PC-9 (cell line): ENCODE data around the gene ADAT1. TPM values are rescaled to one million over a fixed set of nuclear protein-coding genes. Genes with fewer than 3 reads are reported as not detected.

Source experiments
- BruUV-seq: library from RNA; stranded (reverse); fragments of 400-500 nt; replicated peaks from 2 replicates; lab custom pipeline; 2021; lab: Mats Ljungman, UMichigan
- CTCF ChIA-PET: fragments of 300-600 bp; sonication (Branson Sonifier 250); formaldehyde crosslinking; loops from one replicate; lab custom pipeline; 2022; ENCODE audit warnings: antibody characterized with exemption; lab: Charles Lee
- POLR2A ChIA-PET: fragments of 300-600 bp; sonication (Branson Sonifier 250); formaldehyde crosslinking; loops from one replicate; lab custom pipeline; 2022; ENCODE audit warnings: antibody characterized with exemption; ENCODE audit not compliant: unreplicated experiment; lab: Charles Lee
- DNase-seq, 2 experiments: peaks; one replicate each; pipeline versions ENCODE4 v3.0.0 to v3.0.0-alpha.2; 2015 to 2022; ENCODE audit warnings: mixed read lengths in 1 of 2
- H2AFZ ChIP-seq: fragments of 200-600 bp; sonication (generic); 2 replicates; pipeline ENCODE4 v1.8.1; 2017; ENCODE audit warnings: antibody characterized with exemption
- H3F3A ChIP-seq: fragments of 200-600 bp; sonication (generic); 2 replicates; pipeline ENCODE4 v1.8.1; 2017; ENCODE audit warnings: antibody characterized with exemption, mild to moderate bottlenecking, low read depth; ENCODE audit not compliant: insufficient read depth
- H3K27ac ChIP-seq: fragments of 200-600 bp; sonication (generic); 2 replicates; pipeline ENCODE4 v1.6.1; 2016; ENCODE audit warnings: mixed run types
- H3K27me3 ChIP-seq: fragments of 200-600 bp; sonication (generic); 2 replicates; pipeline ENCODE4 v1.6.1; 2016; ENCODE audit warnings: low read depth, mixed run types; ENCODE audit not compliant: insufficient read depth
- H3K36me3 ChIP-seq: fragments of 200-600 bp; sonication (generic); 2 replicates; pipeline ENCODE4 v1.6.1; 2016; ENCODE audit warnings: low read depth, mixed run types
- H3K4me1 ChIP-seq: fragments of 200-600 bp; sonication (generic); replicated peaks from 2 replicates; pipeline ENCODE4 v1.6.1; 2016; ENCODE audit warnings: mixed run types; ENCODE audit not compliant: insufficient read depth
- H3K4me2 ChIP-seq: fragments of 200-600 bp; sonication (generic); 2 replicates; pipeline ENCODE4 v1.6.1; 2017; ENCODE audit warnings: mixed run types
- H3K4me3 ChIP-seq: fragments of 200-600 bp; sonication (generic); 2 replicates; pipeline ENCODE4 v1.6.1; 2016; ENCODE audit warnings: mixed run types
- H3K79me2 ChIP-seq: fragments of 200-600 bp; sonication (generic); 2 replicates; pipeline ENCODE4 v1.6.1; 2017; ENCODE audit warnings: low read depth, mixed run types
- H3K9me2 ChIP-seq: fragments of 200-600 bp; sonication (generic); 2 replicates; pipeline ENCODE4 v1.8.1; 2017; ENCODE audit warnings: mild to moderate bottlenecking; ENCODE audit not compliant: insufficient read depth
- H3K9me3 ChIP-seq: fragments of 200-600 bp; sonication (generic); 2 replicates; pipeline ENCODE4 v1.8.1; 2016; ENCODE audit warnings: low read depth; ENCODE audit not compliant: insufficient read depth
- H4K20me1 ChIP-seq: fragments of 200-600 bp; sonication (generic); 2 replicates; pipeline ENCODE4 v1.8.1; 2017; ENCODE audit not compliant: insufficient read depth
- CTCF ChIP-seq: fragments of 200-600 bp; sonication (generic); conservative IDR thresholded peaks from 2 replicates; pipeline ENCODE4 v1.6.1; 2017; ENCODE audit warnings: mixed run types, antibody characterized with exemption, mild to moderate bottlenecking, moderate library complexity
- EZH2 ChIP-seq: fragments of 200-600 bp; sonication (generic); IDR thresholded peaks from 2 replicates; pipeline ENCODE4 v1.8.0; 2017; ENCODE audit warnings: antibody characterized with exemption, low read depth
- intact Hi-C: fragments of 100-400 bp; cut with micrococcal nuclease; formaldehyde crosslinking; loops from one replicate; pipeline ENCODE4 v1.10.0; 2022; ENCODE audit not compliant: unreplicated experiment
- total RNA-seq: library from RNA; stranded (reverse); gene quantifications from 2 replicates; pipeline ENCODE4 v1.2.3, GENCODE V29; 2021

The ADAT1 gene
- total RNA-seq, 1 experiment from 2014 or later = 66.4 TPM

DNA sequence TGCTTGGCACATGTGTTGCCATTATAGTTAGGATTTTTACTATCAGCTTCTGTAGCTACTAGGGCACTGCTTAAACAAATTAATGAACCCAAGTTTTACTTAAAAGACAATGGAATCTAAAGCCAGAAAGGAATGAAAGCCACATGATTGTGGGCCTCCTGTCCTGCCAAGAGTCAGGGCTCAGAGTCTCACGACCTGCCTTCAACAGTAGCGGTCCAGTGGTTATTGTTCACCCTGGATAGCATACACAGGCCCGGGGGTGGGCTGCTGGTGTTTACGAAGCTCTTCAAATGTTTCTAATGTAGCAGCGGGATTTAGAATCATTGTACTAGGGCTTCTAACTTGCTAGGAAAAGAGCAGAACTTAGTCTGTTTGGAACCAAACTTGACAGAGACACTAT is 49.1 kb downstream of the ADAT1 start:
- no peak for DNase-seq
- Histone ChIP-seq H3K36me3 (peaks cover 38% of the 10 kb centered on the region), H3K9me3 (no peaks in the 10 kb centered on the region), H3K4me3 (no peak overlapping the region), H3K27me3 (no peaks in the 10 kb centered on the region), H3K4me2 (no peak overlapping the region), H3K79me2 (0 out of 2 replicates have a peak, but pooled peaks cover 6% of the 10 kb centered on the region), H3F3A (peaks cover 5% of the 10 kb centered on the region; the same call in 1 of the 2 replicates), H3K27ac (no peak overlapping the region), H3K9me2 (no peaks in the 10 kb centered on the region), H4K20me1 (peaks cover 22% of the 10 kb centered on the region), H2AFZ (no peak overlapping the region), H3K4me1 (no peaks in the 10 kb centered on the region)
- ChIA-PET CTCF (no interaction called here), POLR2A (no interaction called here)
- no peak for TF ChIP-seq CTCF
- no peak for TF ChIP-seq EZH2
- intact Hi-C loops = no loop called here
- BruUV-seq = no TSS peak

- H3K79me2 ChIP-seq = peaks cover 7% of the 10 kb centered on the region; the same call in 1 of the 2 replicates
- no peaks in the 10 kb centered on the region for H3K9me3 ChIP-seq
- H3K4me3 ChIP-seq = no peak overlapping the region
- H4K20me1 ChIP-seq = peaks cover 18% of the 10 kb centered on the region
- POLR2A ChIA-PET = interaction anchor here (0.6 kb wide), 1 partner anchor 83 kb away, joined by 7 read pairs; no protein-coding TSS in a partner anchor
- H3K9me2 ChIP-seq = no peaks in the 10 kb centered on the region
- DNase-seq = no peak
- H3K27ac ChIP-seq = no peak overlapping the region
- peaks cover 41% of the 10 kb centered on the region for H3K36me3 ChIP-seq
- no TSS peak for BruUV-seq
- TF ChIP-seq CTCF = no peak
- TF ChIP-seq EZH2 = no peak
- peaks cover 9% of the 10 kb centered on the region; the same call in 1 of the 2 replicates for H3F3A ChIP-seq
- H2AFZ ChIP-seq = no peak overlapping the region
- intact Hi-C loops = no loop called here
- no peak overlapping the region for H3K4me2 ChIP-seq
- CTCF ChIA-PET = no interaction called here
- no peaks in the 10 kb centered on the region for H3K4me1 ChIP-seq
- H3K27me3 ChIP-seq = no peaks in the 10 kb centered on the region
Observed at GRCh38 chr16:75572864-75573542, 50.1 kb downstream of the ADAT1 start.

- Histone ChIP-seq H3K9me2 (no peaks in the 10 kb centered on the region), H3K36me3 (peaks cover 36% of the 10 kb centered on the region), H3K4me1 (peaks cover 8% of the 10 kb centered on the region; the same call in 1 of the 2 replicates), H3K79me2 (peaks cover 25% of the 10 kb centered on the region), H2AFZ (no peak overlapping the region), H3K27ac (no peak overlapping the region), H3F3A (peaks cover 4% of the 10 kb centered on the region; the same call in 1 of the 2 replicates), H3K9me3 (no peaks in the 10 kb centered on the region), H4K20me1 (peaks cover 20% of the 10 kb centered on the region), H3K4me3 (no peak overlapping the region), H3K27me3 (no peaks in the 10 kb centered on the region), H3K4me2 (no peak overlapping the region)
- intact Hi-C loops = no loop called here
- no TSS peak for BruUV-seq
- POLR2A ChIA-PET = no interaction called here
- no peak for DNase-seq
- TF ChIP-seq CTCF (no peak), EZH2 (no peak)
- CTCF ChIA-PET = interaction anchor here (0.5 kb wide), 1 partner anchor 26 kb away, joined by 7 read pairs; no protein-coding TSS in a partner anchor
Observed at GRCh38 chr16:75570396-75571065, 52.5 kb downstream of the ADAT1 start.
